Astrocyte of the cerebellum (primary cell): ENCODE data around the gene GNG2.
"Not testable (repeated sequence)": the region's sequence is repeated elsewhere in the genome, so short reads cannot be mapped to it uniquely, and the experiment has no call there.

ENCODE experiments used
- DNase-seq: peaks from one replicate; pipeline ENCODE4 v3.0.0-alpha.2; 2011; ENCODE audit warnings: low read depth
- H3K4me3 ChIP-seq: 2 replicates; pipeline ENCODE4 v1.5.1; 2011; ENCODE audit warnings: mild to moderate bottlenecking, low read depth, low read length, moderate library complexity
- in situ Hi-C: cut with HindIII; loops from 2 replicates; pipeline ENCODE4 v1.10.0; 2017; ENCODE audit warnings: low sequenced_read_pairs
- TF ChIP-seq, protein P1 (sequence below): IDR thresholded peaks from 2 replicates; pipeline ENCODE4 v1.5.1; 2012; ENCODE audit warnings: low read length, low read depth, moderate library complexity, mild to moderate bottlenecking; ENCODE audit errors: missing control alignments

GNG2 gene

DNA sequence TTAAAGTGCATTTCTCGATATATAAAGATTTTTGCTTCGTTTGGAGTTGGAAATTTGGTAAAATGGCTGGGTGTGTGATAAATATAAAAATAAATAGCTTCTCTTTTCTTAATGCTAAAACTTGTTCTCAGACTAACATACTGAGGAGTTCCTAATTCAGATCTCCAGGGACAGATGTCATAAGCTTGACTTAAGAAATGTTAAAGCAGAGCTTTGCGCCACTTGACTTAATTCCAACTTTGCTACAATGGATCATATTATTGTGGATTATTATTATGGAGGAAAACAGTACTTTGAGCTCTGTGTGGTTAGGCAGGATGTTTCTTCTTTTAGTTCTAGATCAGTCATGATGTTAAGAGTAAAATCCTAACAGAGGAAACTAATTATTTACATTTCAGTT, 33.8 kb downstream of the GNG2 start:
- TF ChIP-seq, protein P1, sequence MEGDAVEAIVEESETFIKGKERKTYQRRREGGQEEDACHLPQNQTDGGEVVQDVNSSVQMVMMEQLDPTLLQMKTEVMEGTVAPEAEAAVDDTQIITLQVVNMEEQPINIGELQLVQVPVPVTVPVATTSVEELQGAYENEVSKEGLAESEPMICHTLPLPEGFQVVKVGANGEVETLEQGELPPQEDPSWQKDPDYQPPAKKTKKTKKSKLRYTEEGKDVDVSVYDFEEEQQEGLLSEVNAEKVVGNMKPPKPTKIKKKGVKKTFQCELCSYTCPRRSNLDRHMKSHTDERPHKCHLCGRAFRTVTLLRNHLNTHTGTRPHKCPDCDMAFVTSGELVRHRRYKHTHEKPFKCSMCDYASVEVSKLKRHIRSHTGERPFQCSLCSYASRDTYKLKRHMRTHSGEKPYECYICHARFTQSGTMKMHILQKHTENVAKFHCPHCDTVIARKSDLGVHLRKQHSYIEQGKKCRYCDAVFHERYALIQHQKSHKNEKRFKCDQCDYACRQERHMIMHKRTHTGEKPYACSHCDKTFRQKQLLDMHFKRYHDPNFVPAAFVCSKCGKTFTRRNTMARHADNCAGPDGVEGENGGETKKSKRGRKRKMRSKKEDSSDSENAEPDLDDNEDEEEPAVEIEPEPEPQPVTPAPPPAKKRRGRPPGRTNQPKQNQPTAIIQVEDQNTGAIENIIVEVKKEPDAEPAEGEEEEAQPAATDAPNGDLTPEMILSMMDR = no peak
- in situ Hi-C loops = no loop called here
- DNase-seq = no peak
- H3K4me3 ChIP-seq = no peak overlapping the region

DNA sequence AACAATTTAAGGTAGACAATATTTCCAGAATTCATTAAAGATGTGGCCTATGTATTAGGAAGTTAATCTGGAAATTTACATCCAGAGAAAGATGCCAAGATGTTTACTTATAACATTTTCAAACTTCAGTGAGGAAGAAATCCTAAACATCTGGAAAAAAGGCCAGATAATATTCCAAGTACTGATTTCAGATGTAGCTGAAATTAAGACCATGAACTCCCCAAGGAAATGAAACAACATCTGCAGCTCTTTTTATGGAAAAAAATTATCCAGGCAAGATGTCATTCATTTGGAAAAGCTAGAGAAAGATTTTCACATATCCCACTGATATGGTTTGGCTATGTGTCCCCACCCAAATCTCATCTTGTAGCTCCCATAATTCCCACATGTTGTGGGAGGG, 35.0 kb downstream of the GNG2 start:
- TF ChIP-seq, protein P1 = no peak
- in situ Hi-C loops = no loop called here
- H3K4me3 ChIP-seq = no peak overlapping the region
- no peak for DNase-seq

DNA sequence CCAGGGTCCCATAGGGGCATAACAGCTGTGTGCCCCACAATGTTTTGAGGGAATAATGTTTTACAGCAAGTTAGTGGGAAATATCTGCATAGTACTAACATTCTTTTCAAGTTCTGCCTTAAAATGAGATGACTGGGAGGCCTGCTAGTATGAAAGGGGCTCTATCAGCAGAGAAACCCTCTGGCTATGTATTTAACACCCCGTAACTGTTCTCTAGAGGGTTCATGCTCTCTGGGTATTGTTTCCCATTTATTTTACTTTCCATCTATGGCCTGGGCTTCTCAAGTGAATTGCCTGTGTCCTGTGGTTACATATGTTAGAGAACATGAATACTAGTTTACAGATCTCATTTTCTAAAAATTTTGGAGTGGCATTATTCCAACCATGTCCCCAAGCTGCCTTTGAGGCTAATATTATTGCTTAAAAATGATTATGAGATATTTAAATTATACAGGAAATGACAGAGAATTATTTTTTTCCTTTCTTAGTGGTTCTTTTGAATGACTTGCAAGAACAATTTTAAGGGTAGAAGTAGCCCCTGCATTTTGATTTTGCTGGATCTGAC, 37.5 kb downstream of the GNG2 start:
- no peak for DNase-seq
- in situ Hi-C loops = no loop called here
- TF ChIP-seq, protein P1 = no peak
- H3K4me3 ChIP-seq = no peak overlapping the region

DNA sequence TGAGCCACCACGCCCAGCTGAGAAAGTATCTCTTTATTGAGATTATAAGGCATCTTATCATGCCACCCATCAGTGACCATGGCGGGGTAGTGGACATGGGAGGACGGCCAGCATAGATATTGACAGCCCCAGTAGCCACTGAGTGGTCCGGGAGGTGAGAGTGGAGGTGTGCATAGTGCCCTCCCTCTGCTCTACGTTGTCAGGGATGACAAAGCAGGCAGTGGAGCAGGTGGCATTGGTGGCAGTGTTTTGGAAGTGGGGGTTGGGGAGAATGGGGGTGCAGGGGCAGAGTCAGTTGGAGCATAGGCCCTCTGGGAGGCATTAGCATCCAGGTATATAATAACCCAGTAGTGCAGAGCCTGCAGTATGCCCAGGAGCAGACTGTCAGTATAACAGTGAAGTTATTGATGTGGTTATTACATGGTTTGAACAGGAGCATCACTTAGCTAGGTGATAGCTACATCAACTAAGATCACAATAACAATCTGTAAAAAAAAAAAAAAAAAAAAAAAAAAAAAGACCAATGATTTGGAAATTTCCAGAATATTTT, 41.1 kb downstream of the GNG2 start:
- in situ Hi-C loops = no loop called here
- H3K4me3 ChIP-seq = no peak overlapping the region
- DNase-seq = no peak
- TF ChIP-seq, protein P1 = no peak

DNA sequence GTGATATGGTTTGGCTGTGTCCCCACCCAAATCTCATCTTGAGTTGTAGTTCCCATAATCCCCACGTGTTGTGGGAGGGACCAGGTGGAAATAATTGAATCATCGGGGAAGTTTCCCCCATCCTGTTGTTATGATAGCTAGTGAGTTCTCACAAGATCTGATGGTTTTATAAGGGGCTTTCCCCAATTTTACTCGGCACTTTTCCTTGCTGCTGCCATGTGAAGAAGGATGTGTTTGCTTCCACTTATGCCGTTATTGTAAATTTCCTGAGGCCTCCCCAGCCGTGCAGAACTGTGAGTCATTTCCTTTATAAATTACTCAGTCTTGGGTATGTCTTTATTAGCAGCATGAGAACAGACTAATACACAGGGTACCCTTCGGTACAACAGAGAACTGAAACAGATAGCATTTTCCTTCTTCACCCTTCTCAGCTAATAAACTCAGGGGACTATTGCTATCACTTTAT, 45.3 kb downstream of the GNG2 start:
- peak; percentile 62 for DNase-seq
- H3K4me3 ChIP-seq, in situ Hi-C loops: not testable (repeated sequence)

DNA sequence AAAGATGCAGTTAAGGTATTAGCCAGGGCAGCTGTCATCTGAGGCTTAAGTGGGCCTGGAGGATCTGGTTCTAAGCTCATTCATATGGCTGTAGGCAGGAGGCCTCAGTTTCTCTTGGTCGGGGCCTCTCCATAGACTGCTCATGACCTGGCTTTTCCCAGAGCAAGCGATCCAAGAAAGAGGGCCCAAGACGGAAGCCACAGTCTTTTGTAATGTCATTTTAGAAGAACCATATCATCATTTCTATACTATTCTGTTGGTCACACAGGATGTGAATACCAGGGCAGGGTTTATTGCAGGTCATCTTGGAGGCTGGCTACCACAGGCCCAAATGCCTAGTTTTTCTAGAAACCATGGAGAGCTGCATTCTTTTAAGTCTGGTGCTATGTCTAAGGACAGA, 47.7 kb downstream of the GNG2 start:
- DNase-seq = no peak
- TF ChIP-seq, protein P1 = no peak
- in situ Hi-C loops = no loop called here
- H3K4me3 ChIP-seq = no peak overlapping the region

DNA sequence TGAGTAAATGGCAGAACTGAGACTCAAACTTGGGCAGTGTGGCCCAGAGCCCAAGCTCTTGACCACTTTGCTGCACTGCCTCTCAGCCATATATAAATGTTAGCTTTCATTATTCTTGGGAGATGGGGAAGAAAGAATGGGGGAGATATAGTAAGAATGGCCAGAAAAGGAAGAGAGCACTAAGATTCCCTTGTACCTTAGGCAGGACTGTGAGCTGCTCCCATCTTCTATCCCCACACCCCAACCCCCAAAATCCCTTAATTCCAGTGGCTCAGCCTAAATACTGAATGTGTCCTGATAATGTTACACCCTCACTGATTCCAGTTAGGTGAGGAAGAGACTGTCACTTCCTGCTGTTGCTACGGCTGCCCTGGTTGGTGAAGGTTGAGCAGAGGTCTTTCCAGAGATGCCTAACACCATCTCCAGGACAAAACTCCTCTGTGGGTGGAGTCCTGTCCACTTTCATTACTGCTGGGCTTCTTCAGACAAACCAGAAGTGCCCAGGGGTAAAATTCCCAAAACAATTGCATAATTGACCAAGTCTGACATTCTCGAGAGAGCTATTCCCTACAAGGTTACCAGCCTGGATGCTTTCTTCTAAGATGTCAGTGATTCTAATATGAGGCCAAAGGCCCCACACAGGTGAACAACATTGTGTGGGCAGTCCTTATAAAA, 51.8 kb downstream of the GNG2 start:
- no peak overlapping the region for H3K4me3 ChIP-seq
- DNase-seq = no peak
- TF ChIP-seq, protein P1 = no peak
- in situ Hi-C loops = no loop called here
